GM12872 (cell line): Measurements from ENCODE around the gene TBC1D14.

Source experiments
- TF ChIP-seq, protein P1 (sequence below): IDR thresholded peaks from 3 replicates; pipeline ENCODE4 v1.5.1; 2011; ENCODE audit warnings: low read depth, mild to moderate bottlenecking, low read length, moderate library complexity; ENCODE audit not compliant: insufficient read depth

The TBC1D14 gene

DNA sequence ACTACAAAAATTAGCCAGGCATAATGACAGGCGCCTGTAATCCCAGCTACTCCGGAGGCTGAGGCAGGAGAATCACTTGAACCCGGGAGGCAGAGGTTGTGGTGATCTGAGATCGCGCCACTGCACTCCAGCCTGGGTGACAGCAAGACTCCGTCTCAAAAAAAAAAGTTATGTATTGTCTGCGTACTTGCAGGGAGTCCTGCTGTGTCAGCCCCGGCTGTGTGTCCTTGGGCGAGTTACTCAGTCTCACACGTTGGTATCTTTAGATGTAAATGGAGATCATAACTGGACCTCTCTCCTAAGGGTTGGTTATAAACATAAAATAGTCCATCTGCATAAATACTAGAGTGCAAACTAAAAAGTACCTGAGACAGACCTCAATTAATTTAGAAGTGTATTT is 22.7 kb upstream of the TBC1D14 start:
- TF ChIP-seq, protein P1, sequence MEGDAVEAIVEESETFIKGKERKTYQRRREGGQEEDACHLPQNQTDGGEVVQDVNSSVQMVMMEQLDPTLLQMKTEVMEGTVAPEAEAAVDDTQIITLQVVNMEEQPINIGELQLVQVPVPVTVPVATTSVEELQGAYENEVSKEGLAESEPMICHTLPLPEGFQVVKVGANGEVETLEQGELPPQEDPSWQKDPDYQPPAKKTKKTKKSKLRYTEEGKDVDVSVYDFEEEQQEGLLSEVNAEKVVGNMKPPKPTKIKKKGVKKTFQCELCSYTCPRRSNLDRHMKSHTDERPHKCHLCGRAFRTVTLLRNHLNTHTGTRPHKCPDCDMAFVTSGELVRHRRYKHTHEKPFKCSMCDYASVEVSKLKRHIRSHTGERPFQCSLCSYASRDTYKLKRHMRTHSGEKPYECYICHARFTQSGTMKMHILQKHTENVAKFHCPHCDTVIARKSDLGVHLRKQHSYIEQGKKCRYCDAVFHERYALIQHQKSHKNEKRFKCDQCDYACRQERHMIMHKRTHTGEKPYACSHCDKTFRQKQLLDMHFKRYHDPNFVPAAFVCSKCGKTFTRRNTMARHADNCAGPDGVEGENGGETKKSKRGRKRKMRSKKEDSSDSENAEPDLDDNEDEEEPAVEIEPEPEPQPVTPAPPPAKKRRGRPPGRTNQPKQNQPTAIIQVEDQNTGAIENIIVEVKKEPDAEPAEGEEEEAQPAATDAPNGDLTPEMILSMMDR, result no peak

DNA sequence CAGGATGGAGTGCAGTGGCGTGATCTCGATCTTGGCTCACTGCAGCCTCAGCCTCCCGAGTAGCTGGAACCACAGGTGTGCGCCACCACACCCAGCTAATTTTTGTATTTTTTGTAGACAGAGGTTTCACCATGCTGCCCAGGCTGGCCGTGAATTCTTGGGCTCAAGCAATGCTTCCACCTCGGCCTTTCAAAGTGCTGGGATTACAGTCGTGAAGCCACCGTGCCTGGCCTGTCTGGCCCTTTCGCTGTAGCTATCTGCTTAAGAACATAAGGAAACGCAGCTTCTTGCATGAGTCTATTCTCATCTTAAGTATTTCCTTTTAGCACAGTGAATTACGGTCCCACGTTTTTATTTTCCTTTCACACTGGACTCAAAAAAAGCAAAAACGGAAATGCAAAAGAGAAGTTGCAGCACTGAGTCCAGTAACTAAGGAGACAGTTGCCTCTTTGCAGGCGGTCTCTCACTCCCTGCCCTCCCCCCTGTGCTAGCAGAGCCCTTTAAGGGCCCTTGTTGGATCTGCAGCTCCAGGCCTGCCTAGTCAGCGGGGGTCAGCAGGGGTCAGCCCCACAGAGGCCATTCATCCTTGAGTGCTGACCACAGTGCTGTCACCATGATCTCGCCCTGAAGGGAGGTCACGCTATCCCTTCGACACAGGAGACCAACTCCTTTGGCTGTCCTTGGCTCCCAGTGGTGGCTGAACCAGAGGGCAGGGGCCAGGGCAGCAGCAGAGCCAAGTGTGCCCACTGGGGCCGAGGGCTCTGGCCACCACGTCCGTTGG is 21.8 kb upstream of the TBC1D14 start:
- TF ChIP-seq, protein P1, result no peak

DNA sequence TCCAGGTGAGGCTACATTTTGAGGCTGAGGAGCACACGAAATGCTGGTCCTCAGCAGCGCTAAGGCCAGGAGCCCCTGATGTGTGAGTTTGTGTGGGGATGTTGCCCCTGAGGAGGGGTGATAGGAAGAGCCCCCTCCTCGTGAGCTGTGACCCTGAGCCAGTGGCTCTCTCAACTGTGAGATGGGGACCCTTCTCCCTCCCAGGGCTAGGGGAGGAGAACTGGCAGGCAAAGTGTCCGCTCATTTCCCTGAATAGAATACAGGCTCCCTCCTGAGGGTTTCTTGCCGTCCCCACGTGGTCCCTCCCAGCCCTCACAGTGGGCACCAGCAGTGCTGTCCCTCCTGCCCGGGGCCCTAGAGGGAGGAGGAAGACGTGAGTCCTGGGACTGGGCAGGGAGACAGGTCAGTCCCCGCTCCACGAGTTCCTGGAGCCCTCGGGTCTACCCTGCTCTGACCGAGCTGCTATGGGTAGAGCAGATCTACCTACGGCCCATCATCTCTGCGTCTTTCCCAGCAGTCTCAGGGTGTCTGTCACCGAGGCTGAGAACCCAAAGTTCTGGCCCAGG is 21.0 kb upstream of the TBC1D14 start:
- TF ChIP-seq, protein P1, result no peak

DNA sequence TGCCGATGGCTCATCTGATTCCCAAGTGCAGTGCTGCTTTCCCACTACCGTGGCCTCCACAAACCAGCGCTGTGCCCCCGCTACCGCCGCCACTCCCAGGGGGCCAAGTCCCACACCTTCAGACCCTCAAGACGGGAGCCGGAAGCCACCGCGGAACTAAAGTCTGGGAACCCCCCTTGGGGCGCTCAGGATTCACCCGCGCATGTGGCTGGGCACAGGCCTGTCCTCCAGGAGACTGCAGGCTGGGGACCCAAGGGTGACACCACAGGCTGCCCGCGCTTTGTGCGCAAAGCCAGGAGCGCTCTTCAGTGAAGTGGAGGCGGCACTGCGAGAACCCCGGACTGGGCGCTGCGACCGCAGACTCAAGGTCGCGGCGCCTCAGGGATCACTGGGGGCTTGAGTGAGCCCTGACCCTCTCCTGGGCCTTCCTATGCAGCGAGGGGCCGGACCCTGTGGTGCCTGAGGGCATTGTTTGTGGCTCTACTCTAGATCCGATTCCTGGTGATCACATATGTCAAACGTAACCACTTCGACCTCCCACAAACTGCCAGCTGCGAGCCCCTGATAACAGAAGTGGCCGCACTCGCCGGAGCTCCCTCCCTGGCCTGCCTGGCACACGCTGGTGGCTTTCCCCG is 20.4 kb upstream of the TBC1D14 start:
- TF ChIP-seq, protein P1, result no peak

DNA sequence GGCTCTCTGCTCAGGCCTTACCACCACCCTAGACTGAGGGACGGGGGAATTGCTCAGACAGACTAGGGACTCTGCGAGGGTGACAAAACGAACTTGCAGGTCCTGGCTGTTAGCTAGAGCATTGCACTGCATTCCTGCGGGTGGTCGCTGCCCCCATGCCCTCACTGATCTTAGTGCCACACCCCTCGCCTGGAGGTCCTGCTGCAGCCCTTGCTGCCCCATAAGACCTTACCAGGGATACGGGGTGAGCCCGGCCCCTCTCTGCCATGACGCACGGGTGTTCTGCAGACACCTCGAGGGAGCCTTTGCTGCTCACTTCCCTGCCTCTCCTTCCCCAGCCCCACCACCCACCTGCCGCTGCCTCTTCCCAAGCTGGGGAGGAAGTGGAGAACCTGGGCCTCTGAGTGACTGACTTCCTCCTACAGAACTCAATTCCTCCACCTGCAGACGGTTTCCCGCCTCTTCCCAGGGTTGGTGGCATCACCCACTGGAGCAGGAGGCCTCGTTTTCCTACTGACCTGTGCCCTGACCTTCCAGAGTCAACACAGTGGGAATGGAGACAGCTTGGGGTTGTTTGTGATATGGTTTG is 19.8 kb upstream of the TBC1D14 start:
- TF ChIP-seq, protein P1, result no peak

DNA sequence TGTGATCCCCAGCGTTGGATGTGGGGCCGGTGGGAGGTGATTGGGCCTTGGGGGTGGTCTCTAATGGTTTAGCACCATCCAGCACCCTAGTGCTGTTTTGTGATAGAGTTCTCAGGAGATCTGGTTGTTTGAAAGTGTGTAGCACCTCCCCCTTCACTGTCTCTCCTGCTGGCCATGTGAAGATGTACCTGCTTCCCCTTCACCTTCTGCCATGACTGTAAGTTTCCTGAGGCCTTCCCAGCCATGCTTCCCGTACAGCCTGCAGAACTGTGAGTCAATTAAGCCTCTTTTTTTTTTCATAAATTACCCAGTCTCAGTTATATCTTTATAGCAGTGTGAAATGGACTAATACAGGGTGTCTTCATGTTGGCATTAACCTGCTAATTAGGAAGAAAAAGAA is 19.3 kb upstream of the TBC1D14 start:
- TF ChIP-seq, protein P1, result no peak

DNA sequence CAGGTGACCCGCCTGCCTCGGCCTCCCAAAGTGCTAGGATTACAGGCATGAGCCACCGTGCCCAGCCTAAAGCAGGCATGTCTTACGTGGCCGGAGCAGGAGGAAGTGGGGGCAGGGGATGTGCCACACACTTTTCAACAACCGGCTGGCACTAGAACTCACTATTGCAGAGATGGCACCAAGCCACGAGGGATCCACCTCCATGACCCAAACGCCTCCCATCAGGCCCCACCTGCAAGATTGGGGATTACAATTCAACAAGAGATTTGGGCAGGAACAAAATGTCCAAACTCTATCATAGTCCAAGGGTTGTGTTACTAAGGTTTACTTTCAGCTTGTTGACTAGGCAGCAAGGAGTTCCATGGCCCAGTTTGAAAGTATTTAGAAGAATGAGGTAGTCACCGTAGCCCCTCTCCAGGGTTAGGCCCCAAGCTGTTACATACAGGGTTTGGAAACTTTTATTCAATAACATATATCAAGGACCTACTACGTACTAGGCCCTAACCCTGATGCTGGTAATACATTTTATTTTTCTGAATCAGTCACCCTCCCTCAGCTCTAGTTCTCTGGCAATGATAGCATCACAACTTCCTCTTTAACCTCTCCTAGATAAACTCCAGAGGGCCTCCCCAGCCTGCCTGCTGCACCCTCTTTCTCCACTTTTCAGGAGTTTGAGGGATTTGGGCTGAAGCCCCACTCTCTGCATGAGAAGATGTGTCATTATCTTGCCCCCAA is 18.0 kb upstream of the TBC1D14 start:
- TF ChIP-seq, protein P1, result no peak
